Esophagus muscularis mucosa (tissue), 4 donors: ENCODE data around the gene SYCP2. TPM values are rescaled to one million over a fixed set of nuclear protein-coding genes. Genes with fewer than 3 reads are reported as not detected.
"Not testable (repeated sequence)": the region's sequence is repeated elsewhere in the genome, so short reads cannot be mapped to it uniquely, and the experiment has no call there.

ENCODE experiments used
- DNase-seq: peaks from one replicate; pipeline ENCODE4 v3.0.0-alpha.2; 2017; ENCODE audit errors: extremely low spot score
- H3K27ac ChIP-seq, 4 donors: fragments of 200-600 bp; sonication (generic); replicated peaks in 1 of 4; 1 replicate in 3 of 4; 2 replicates in 1 of 4; pipeline ENCODE4 v1.5.1; 2016 to 2019; ENCODE audit warnings: mild to moderate bottlenecking in 1 of 4
- H3K27me3 ChIP-seq, 4 donors: fragments of 200-600 bp; sonication (generic); one replicate each; pipeline versions ENCODE4 v1.5.1 to v1.6.0; 2016 to 2019
- H3K36me3 ChIP-seq, 4 donors: fragments of 200-600 bp; sonication (generic); one replicate each; pipeline ENCODE4 v1.5.1; 2016 to 2019
- H3K4me1 ChIP-seq, 4 donors: fragments of 200-600 bp; sonication (generic); one replicate each; pipeline ENCODE4 v1.5.1; 2016 to 2019
- H3K4me3 ChIP-seq, 4 donors: fragments of 200-600 bp; sonication (generic); 1 replicate in 2 of 4; 2 replicates in 2 of 4; pipeline ENCODE4 v1.5.1; 2016 to 2019; ENCODE audit warnings: mild to moderate bottlenecking in 4 of 4, moderate library complexity in 1 of 4
- H3K9me3 ChIP-seq, 4 donors: fragments of 200-600 bp; sonication (generic); 1 replicate in 3 of 4; 2 replicates in 1 of 4; pipeline ENCODE4 v1.5.1; 2016 to 2019
- EP300 ChIP-seq: sonication (generic); formaldehyde crosslinking; IDR thresholded peaks from one replicate; pipeline ENCODE4 v1.6.1; 2017; ENCODE audit warnings: antibody characterized with exemption
- POLR2A ChIP-seq: fragments of 450-650 bp; IDR thresholded peaks from one replicate; pipeline ENCODE4 v1.6.1; 2017; ENCODE audit warnings: antibody characterized with exemption, moderate library complexity, mild to moderate bottlenecking, low read depth
- POLR2AphosphoS5 ChIP-seq, 2 donors: sonication (generic); formaldehyde crosslinking; IDR thresholded peaks; one replicate each; pipeline ENCODE4 v1.6.1; 2017; ENCODE audit warnings: antibody characterized with exemption in 2 of 2
- WGBS: methylation state at CpG from one replicate; pipeline ENCODE4 v1.1.5; 2018; 5-methylcytosine and 5-hydroxymethylcytosine counted together
- intact Hi-C: fragments of 100-400 bp; cut with DNase I; formaldehyde crosslinking; loops from one replicate; pipeline ENCODE4 v1.15.1; 2023
- total RNA-seq, 4 donors: library from RNA; depleted of rRNA; stranded (reverse); fragments of >200 nt; gene quantifications; one replicate each; pipeline versions ENCODE4 v1.1.0 to v1.2.1, GENCODE V29; 2016
- TF ChIP-seq, protein P1 (sequence below), 3 experiments: fragments of 200-600 bp in 2 of 3; fragments of 450-650 bp in 1 of 3; sonication (generic) in 2 of 3; IDR thresholded peaks; one replicate each; pipeline ENCODE4 v1.5.1; 2017 to 2019; ENCODE audit warnings: antibody characterized with exemption in 3 of 3, mild to moderate bottlenecking in 2 of 3, moderate library complexity in 1 of 3

SYCP2 gene
- total RNA-seq, 4 donors from 2014 or later: 0.52 to 3.5 (median 1.0) TPM

DNA sequence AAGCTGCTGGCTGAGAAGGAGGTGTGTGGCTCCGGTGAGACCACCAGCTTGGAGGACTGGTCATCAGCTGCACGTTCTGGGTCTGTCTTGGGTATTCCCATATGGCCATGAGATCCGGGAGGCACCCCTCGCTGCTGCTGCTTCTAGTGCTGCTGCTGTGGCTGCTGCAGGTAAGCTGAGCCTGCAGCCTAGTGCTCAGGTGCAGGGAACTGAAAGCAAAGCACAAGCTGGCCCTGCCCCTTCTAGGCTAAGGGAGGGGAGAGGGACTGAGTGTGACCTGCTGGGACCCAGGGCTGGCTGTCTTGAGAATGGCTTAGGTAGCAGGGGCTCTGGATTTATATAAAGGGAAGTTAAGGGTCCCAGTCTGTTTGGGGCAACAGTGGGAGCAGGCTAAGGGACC lies 25.2 kb upstream of the SYCP2 start:
- no peaks in the 10 kb centered on the region for H3K27me3 ChIP-seq
- WGBS: 100% methylated on average over 4 of the region's 4 CpGs
- no peak overlapping the region for H3K4me3 ChIP-seq
- intact Hi-C loops: no loop called here
- no peaks in the 10 kb centered on the region for H3K4me1 ChIP-seq
- no peak for DNase-seq
- no peak overlapping the region for H3K27ac ChIP-seq
- no peaks in the 10 kb centered on the region for H3K9me3 ChIP-seq
- TF ChIP-seq, protein P1, sequence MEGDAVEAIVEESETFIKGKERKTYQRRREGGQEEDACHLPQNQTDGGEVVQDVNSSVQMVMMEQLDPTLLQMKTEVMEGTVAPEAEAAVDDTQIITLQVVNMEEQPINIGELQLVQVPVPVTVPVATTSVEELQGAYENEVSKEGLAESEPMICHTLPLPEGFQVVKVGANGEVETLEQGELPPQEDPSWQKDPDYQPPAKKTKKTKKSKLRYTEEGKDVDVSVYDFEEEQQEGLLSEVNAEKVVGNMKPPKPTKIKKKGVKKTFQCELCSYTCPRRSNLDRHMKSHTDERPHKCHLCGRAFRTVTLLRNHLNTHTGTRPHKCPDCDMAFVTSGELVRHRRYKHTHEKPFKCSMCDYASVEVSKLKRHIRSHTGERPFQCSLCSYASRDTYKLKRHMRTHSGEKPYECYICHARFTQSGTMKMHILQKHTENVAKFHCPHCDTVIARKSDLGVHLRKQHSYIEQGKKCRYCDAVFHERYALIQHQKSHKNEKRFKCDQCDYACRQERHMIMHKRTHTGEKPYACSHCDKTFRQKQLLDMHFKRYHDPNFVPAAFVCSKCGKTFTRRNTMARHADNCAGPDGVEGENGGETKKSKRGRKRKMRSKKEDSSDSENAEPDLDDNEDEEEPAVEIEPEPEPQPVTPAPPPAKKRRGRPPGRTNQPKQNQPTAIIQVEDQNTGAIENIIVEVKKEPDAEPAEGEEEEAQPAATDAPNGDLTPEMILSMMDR (IDR thresholded peaks at IDR 0.05): no peak
- TF ChIP-seq POLR2AphosphoS5 (IDR thresholded peaks at IDR 0.05) (no peak), POLR2A (no peak), EP300 (no peak)
- peaks cover 5 to 13% (median 8%) of the 10 kb centered on the region in 4 donors for H3K36me3 ChIP-seq

GRCh38 chr20:59958123-59958522 lies 24.7 kb upstream of the SYCP2 start, which contains the start of gene CDH26:
TSS of gene CDH26 (plus strand) at chr20:59958423. CDS start at chr20:59958727, 304 bp downstream.
- DNase-seq: no peak

GRCh38 chr20:59957568-59957967 lies 24.1 kb upstream of the SYCP2 start:
- H3K36me3 ChIP-seq: peaks cover 5 to 13% (median 8%) of the 10 kb centered on the region in 4 donors
- H3K4me3 ChIP-seq, intact Hi-C loops, H3K9me3 ChIP-seq, H3K27me3 ChIP-seq, H3K27ac ChIP-seq, DNase-seq, H3K4me1 ChIP-seq: not testable (repeated sequence)

More at GRCh38 chr20:59958123-59958522, 24.7 kb upstream of the SYCP2 start, which contains the start of gene CDH26:
- no peaks in the 10 kb centered on the region for H3K4me1 ChIP-seq
- H3K9me3 ChIP-seq: no peaks in the 10 kb centered on the region
- no peak within 1 kb of the TSS for H3K4me3 ChIP-seq
- peaks cover 5 to 13% (median 8%) of the 10 kb centered on the region in 4 donors for H3K36me3 ChIP-seq
- intact Hi-C loops: no loop called here
- H3K27ac ChIP-seq: no peak within 1 kb of the TSS
- no peaks in the 10 kb centered on the region for H3K27me3 ChIP-seq
- TF ChIP-seq POLR2AphosphoS5 (IDR thresholded peaks at IDR 0.05) (no peak), POLR2A (no peak), EP300 (no peak)
- TF ChIP-seq, protein P1 (IDR thresholded peaks at IDR 0.05): no peak
- 91% methylated on average over 5 of the region's 5 CpGs for WGBS

DNA sequence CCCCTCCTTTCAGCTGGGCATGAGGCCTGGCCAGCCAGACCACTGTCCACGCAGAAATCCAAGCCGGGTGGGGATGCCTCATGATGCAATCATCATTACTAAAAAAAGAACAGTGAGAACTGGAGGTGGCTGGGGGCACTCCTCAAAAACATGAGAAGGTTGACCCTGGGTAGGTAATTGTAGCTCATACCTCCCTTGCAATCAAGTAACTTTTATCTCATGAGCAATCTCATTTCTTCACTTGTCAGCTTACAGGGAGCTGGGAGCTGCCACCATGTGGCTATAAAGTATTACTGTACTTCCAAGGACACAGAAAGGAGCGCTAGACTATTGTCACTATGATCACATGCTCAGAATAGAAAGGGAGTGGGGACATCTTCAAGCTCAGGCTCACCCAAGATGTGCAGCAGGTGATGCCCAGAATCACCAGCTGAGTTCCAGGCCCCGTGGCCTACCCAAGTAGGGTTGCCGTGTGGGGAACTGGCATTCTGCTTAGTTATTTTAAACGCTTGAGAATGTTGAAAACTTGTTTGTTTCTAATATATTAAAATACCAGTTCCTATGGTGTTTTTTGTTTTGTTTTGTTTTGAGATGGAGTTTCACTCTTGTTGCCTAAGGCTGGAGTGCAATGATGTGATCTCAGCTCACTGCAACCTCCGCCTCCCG lies 21.8 kb upstream of the SYCP2 start:
- intact Hi-C loops: no loop called here
- no peak for DNase-seq
- TF ChIP-seq, protein P1 (IDR thresholded peaks at IDR 0.05): peak in 1 of 3 experiments; percentile 18
- no peak for TF ChIP-seq POLR2A

DNA sequence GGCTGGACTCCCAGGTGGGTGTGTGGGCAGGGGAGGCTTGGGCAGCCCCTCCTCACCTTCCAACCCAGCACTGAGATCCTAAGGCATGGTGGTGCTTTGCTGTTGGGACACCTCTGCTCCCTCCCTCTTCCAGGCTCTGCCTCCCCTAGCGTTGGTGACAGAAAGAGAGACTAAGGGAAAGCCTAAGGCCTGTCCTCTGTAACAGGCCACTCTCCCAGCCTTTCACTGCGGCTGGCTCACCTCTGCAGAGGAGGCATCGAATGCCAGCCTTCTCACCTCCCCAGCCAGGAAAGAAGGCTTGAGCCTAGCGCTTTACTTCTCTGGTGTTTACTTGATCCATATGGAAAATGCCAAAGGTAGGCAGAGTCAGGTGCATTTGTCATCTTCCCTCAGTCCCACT lies 21.3 kb upstream of the SYCP2 start:
- DNase-seq: no peak
- Histone ChIP-seq H3K9me3 (no peaks in the 10 kb centered on the region), H3K4me1 (no peaks in the 10 kb centered on the region), H3K27ac (no peak overlapping the region), H3K4me3 (no peak overlapping the region), H3K27me3 (no peaks in the 10 kb centered on the region), H3K36me3 (peaks cover 5 to 31% (median 12%) of the 10 kb centered on the region in 4 donors)
- intact Hi-C loops: no loop called here
- 88% methylated on average over 4 of the region's 4 CpGs for WGBS
- no peak for TF ChIP-seq POLR2AphosphoS5 (IDR thresholded peaks at IDR 0.05)
- no peak for TF ChIP-seq EP300
- TF ChIP-seq POLR2A: no peak

More for the DNA sequence above, 21.8 kb upstream of the SYCP2 start:
- Histone ChIP-seq H3K4me1 (no peaks in the 10 kb centered on the region), H3K4me3 (no peak overlapping the region), H3K9me3 (no peaks in the 10 kb centered on the region), H3K27ac (no peak overlapping the region), H3K36me3 (peaks cover 5 to 26% (median 13%) of the 10 kb centered on the region in 4 donors), H3K27me3 (no peaks in the 10 kb centered on the region)
- WGBS: 87% methylated on average over 8 of the region's 8 CpGs

- H3K4me1 ChIP-seq: peaks cover 20 to 38% (median 27%) of the 10 kb centered on the region in 4 donors
- DNase-seq: no peak
- H3K9me3 ChIP-seq: no peaks in the 10 kb centered on the region
- no peak overlapping the region for H3K4me3 ChIP-seq
- 88% methylated on average over 6 of the region's 6 CpGs for WGBS
- TF ChIP-seq EP300 (no peak), POLR2AphosphoS5 (IDR thresholded peaks at IDR 0.05) (no peak), POLR2A (no peak)
- TF ChIP-seq, protein P1 (IDR thresholded peaks at IDR 0.05): no peak
- H3K27ac ChIP-seq: no peak overlapping the region
- intact Hi-C loops: no loop called here
- H3K36me3 ChIP-seq: peaks cover 0 to 19% (median 8%) of the 10 kb centered on the region in 4 donors
- H3K27me3 ChIP-seq: no peaks in the 10 kb centered on the region
Observed at GRCh38 chr20:59949911-59950310, 16.5 kb upstream of the SYCP2 start.
